Gastrocnemius medialis (tissue), 4 donors: Measurements from ENCODE around the gene NPTX2. TPM values are rescaled to one million over a fixed set of nuclear protein-coding genes. Genes with fewer than 3 reads are reported as not detected.

Experiments used
- ATAC-seq, 2 donors: fragments of 150-250 bp; one replicate each; pipeline ENCODE4 v1.9.1; 2016
- DNase-seq, 2 donors: peaks; one replicate each; pipeline ENCODE4 v3.0.0-alpha.2; 2019
- H3K27ac ChIP-seq, 4 donors: fragments of 200-600 bp; sonication (generic); 1 replicate in 1 of 4; 2 replicates in 3 of 4; pipeline ENCODE4 v1.5.1; 2016 to 2018; ENCODE audit warnings: mild to moderate bottlenecking in 2 of 4, moderate library complexity in 1 of 4
- H3K27me3 ChIP-seq, 3 donors: fragments of 200-600 bp; sonication (generic) in 2 of 3; 1 replicate in 1 of 3; 2 replicates in 2 of 3; pipeline versions ENCODE4 v1.5.1 to v1.6.0; 2016 to 2019; ENCODE audit warnings: mild to moderate bottlenecking in 1 of 3, moderate library complexity in 1 of 3
- H3K36me3 ChIP-seq, 2 donors: fragments of 200-600 bp; sonication (generic) in 1 of 2; one replicate each; pipeline ENCODE4 v1.5.1; 2017 to 2018
- H3K4me1 ChIP-seq, 2 donors: fragments of 200-600 bp; sonication (generic) in 1 of 2; one replicate each; pipeline ENCODE4 v1.5.1; 2016 to 2017; ENCODE audit warnings: mild to moderate bottlenecking in 2 of 2
- H3K4me3 ChIP-seq, 4 donors: fragments of 200-600 bp; sonication (generic) in 3 of 4; 1 replicate in 1 of 4; 2 replicates in 3 of 4; pipeline ENCODE4 v1.5.1; 2016 to 2019; ENCODE audit warnings: mild to moderate bottlenecking in 2 of 4
- H3K9me3 ChIP-seq, 3 donors: fragments of 200-600 bp; sonication (generic) in 2 of 3; 1 replicate in 1 of 3; 2 replicates in 2 of 3; pipeline ENCODE4 v1.5.1; 2016 to 2019
- POLR2A ChIP-seq, 2 donors: fragments of 450-650 bp; IDR thresholded peaks; one replicate each; pipeline ENCODE4 v1.6.1; 2017; ENCODE audit warnings: antibody characterized with exemption in 2 of 2, mild to moderate bottlenecking in 2 of 2, moderate library complexity in 2 of 2
- in situ Hi-C, 4 donors: fragments of 200-750 bp; cut with MboI; loops; one replicate each; pipeline versions ENCODE4 v1.15.0 to v1.8.0; 2017; ENCODE audit warnings: low sequenced_read_pairs in 4 of 4
- intact Hi-C: fragments of 100-400 bp; cut with DNase I; formaldehyde crosslinking; loops from one replicate; pipeline ENCODE4 v1.15.1; 2023; ENCODE audit warnings: low total_unique reads
- total RNA-seq, 4 donors: library from RNA; depleted of rRNA; stranded (reverse); fragments of >200 nt; gene quantifications; one replicate each; pipeline versions ENCODE4 v1.1.0 to v1.2.3, GENCODE V29; 2016
- TF ChIP-seq, protein P1 (sequence below), 5 experiments: fragments of 450-650 bp in 3 of 5; fragments of 200-600 bp in 2 of 5; sonication (generic) in 2 of 5; IDR thresholded peaks in 4 of 5; conservative IDR thresholded peaks in 1 of 5; 1 replicate in 4 of 5; 2 replicates in 1 of 5; pipeline ENCODE4 v1.5.1; 2016 to 2019; ENCODE audit warnings: antibody characterized with exemption in 5 of 5, mild to moderate bottlenecking in 3 of 5, moderate library complexity in 3 of 5

NPTX2 gene
- total RNA-seq, 4 donors from 2014 or later = 9.6 to 22.7 (median 16.6) TPM

- H3K4me3 ChIP-seq = no peak overlapping the region
- intact Hi-C loops = no loop called here
- no peak for DNase-seq
- no peak overlapping the region for H3K27ac ChIP-seq
- peaks cover 0 to 9% (median 0%) of the 10 kb centered on the region in 3 donors for H3K9me3 ChIP-seq
- H3K36me3 ChIP-seq = no peaks in the 10 kb centered on the region
- H3K27me3 ChIP-seq = no peaks in the 10 kb centered on the region
- TF ChIP-seq POLR2A (IDR thresholded peaks at IDR 0.05) = no peak
- TF ChIP-seq, protein P1, sequence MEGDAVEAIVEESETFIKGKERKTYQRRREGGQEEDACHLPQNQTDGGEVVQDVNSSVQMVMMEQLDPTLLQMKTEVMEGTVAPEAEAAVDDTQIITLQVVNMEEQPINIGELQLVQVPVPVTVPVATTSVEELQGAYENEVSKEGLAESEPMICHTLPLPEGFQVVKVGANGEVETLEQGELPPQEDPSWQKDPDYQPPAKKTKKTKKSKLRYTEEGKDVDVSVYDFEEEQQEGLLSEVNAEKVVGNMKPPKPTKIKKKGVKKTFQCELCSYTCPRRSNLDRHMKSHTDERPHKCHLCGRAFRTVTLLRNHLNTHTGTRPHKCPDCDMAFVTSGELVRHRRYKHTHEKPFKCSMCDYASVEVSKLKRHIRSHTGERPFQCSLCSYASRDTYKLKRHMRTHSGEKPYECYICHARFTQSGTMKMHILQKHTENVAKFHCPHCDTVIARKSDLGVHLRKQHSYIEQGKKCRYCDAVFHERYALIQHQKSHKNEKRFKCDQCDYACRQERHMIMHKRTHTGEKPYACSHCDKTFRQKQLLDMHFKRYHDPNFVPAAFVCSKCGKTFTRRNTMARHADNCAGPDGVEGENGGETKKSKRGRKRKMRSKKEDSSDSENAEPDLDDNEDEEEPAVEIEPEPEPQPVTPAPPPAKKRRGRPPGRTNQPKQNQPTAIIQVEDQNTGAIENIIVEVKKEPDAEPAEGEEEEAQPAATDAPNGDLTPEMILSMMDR (IDR thresholded peaks at IDR 0.05 in 4 of 5, conservative IDR thresholded peaks at IDR 0.05 in 1 of 5) = no peak
- ATAC-seq = no peak
- no peaks in the 10 kb centered on the region for H3K4me1 ChIP-seq
- in situ Hi-C loops = no loop called here
These were observed 24.8 kb downstream of the NPTX2 start for GRCh38 chr7:98641646-98642500.

GRCh38 chr7:98643236-98643985 lies 26.3 kb downstream of the NPTX2 start:
- Histone ChIP-seq H3K4me3 (no peak overlapping the region), H3K27ac (no peak overlapping the region), H3K4me1 (no peaks in the 10 kb centered on the region), H3K36me3 (no peaks in the 10 kb centered on the region), H3K27me3 (no peaks in the 10 kb centered on the region), H3K9me3 (peaks cover 0 to 4% (median 0%) of the 10 kb centered on the region in 3 donors)
- DNase-seq = no peak
- TF ChIP-seq, protein P1 (IDR thresholded peaks at IDR 0.05 in 4 of 5, conservative IDR thresholded peaks at IDR 0.05 in 1 of 5) = no peak
- no peak for TF ChIP-seq POLR2A (IDR thresholded peaks at IDR 0.05)
- in situ Hi-C loops = no loop called here
- intact Hi-C loops = no loop called here
- ATAC-seq = no peak

DNA sequence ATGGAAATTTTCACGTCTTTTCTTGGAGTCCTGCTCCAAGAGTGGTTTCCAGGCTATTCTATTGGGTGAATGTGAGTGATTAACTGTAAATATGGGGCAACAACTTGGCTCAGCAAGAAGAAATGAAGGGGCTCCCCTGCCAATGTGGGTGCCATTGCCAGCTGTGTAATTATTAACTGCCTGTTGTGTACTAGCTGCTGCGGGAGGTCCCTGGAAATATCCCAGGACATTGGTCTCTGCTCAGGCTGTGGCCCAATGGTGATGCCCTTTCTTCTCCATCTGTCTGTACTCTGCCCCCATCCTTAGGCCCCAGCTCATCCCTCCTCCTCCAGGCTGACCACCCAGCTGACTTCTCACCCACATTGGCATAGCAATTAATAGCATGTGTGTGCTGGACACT lies 29.4 kb downstream of the NPTX2 start:
- Histone ChIP-seq H3K36me3 (no peaks in the 10 kb centered on the region), H3K4me1 (no peaks in the 10 kb centered on the region), H3K27me3 (no peaks in the 10 kb centered on the region), H3K4me3 (no peak overlapping the region), H3K27ac (no peak overlapping the region), H3K9me3 (no peaks in the 10 kb centered on the region)
- intact Hi-C loops = no loop called here
- in situ Hi-C loops = no loop called here
- DNase-seq (no peak), ATAC-seq (no peak)
- TF ChIP-seq, protein P1 (IDR thresholded peaks at IDR 0.05 in 4 of 5, conservative IDR thresholded peaks at IDR 0.05 in 1 of 5) = no peak
- no peak for TF ChIP-seq POLR2A (IDR thresholded peaks at IDR 0.05)

DNA sequence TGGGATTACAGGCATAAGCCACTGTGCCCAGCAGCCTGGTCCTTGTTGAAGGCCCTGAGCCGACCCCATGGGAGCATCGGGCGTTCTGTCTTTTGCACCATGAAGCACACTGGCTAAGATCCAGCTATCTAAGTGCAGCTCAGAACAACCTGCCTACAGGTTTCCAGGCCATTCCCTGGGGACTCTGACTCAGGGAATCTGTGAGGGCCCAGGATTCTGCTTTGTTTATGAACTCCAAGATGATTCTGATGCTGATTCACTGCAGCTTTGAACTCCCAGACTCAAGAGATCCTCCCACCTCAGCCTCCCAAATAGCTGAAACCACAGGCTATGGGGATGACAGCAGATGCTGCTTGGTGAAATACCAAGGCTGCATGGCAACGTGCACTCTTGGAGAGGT lies 30.2 kb downstream of the NPTX2 start:
- no peak for TF ChIP-seq POLR2A (IDR thresholded peaks at IDR 0.05)
- TF ChIP-seq, protein P1 (IDR thresholded peaks at IDR 0.05 in 4 of 5, conservative IDR thresholded peaks at IDR 0.05 in 1 of 5) = no peak
- DNase-seq (no peak), ATAC-seq (no peak)
- Histone ChIP-seq H3K27ac (no peak overlapping the region), H3K36me3 (no peaks in the 10 kb centered on the region), H3K4me1 (no peaks in the 10 kb centered on the region), H3K4me3 (no peak overlapping the region), H3K27me3 (no peaks in the 10 kb centered on the region), H3K9me3 (no peaks in the 10 kb centered on the region)
- in situ Hi-C loops (no loop called here), intact Hi-C loops (no loop called here)
